ENCODE results near the gene ZCRB1.

ZCRB1 gene

GRCh38 chr12:42326541-42327226, 790 bp upstream of the ZCRB1 start:
- peak in 4 of 6 experiments; percentile 3 to 60 (median 38) for DNase-seq

- no peak for DNase-seq
Observed at GRCh38 chr12:42325326-42325652, 605 bp downstream of the ZCRB1 start.

GRCh38 chr12:42323856-42324255, 2.0 kb downstream of the ZCRB1 start:
- no peak for DNase-seq

- no peak for DNase-seq
Observed at GRCh38 chr12:42322567-42322966, 3.3 kb downstream of the ZCRB1 start.

- no peak for DNase-seq
Observed at GRCh38 chr12:42320796-42321195, 5.1 kb downstream of the ZCRB1 start.

- DNase-seq: no peak
Observed at GRCh38 chr12:42315108-42315507, 10.8 kb downstream of the ZCRB1 start.

GRCh38 chr12:42309996-42310395, 15.9 kb downstream of the ZCRB1 start:
- no peak for DNase-seq

GRCh38 chr12:42308390-42308789, 17.5 kb downstream of the ZCRB1 start:
- DNase-seq: no peak

- no peak for DNase-seq
Observed at GRCh38 chr12:42306297-42306696, 19.6 kb downstream of the ZCRB1 start.

GRCh38 chr12:42299392-42300308, 26.2 kb downstream of the ZCRB1 start:
- DNase-seq: no peak

GRCh38 chr12:42298887-42299286, 27.0 kb downstream of the ZCRB1 start:
- DNase-seq: no peak

- DNase-seq: no peak
Observed at GRCh38 chr12:42296503-42297109, 29.3 kb downstream of the ZCRB1 start.

GRCh38 chr12:42291680-42292079, 34.2 kb downstream of the ZCRB1 start:
- no peak for DNase-seq

- no peak for DNase-seq
Observed at GRCh38 chr12:42288544-42288943, 37.4 kb downstream of the ZCRB1 start.

- no peak for DNase-seq
Observed at GRCh38 chr12:42286741-42287140, 39.2 kb downstream of the ZCRB1 start.

GRCh38 chr12:42285431-42285830, 40.5 kb downstream of the ZCRB1 start:
- DNase-seq: no peak

- DNase-seq: no peak
Observed at GRCh38 chr12:42284876-42285275, 41.0 kb downstream of the ZCRB1 start.

GRCh38 chr12:42284157-42284556, 41.7 kb downstream of the ZCRB1 start:
- no peak for DNase-seq

GRCh38 chr12:42283739-42284138, 42.2 kb downstream of the ZCRB1 start:
- no peak for DNase-seq

GRCh38 chr12:42282294-42282693, 43.6 kb downstream of the ZCRB1 start:
- no peak for DNase-seq

GRCh38 chr12:42281844-42282243, 44.0 kb downstream of the ZCRB1 start:
- no peak for DNase-seq

GRCh38 chr12:42281278-42281677, 44.6 kb downstream of the ZCRB1 start:
- no peak for DNase-seq

GRCh38 chr12:42278128-42278510, 47.8 kb downstream of the ZCRB1 start:
- DNase-seq: no peak

Data from stimulated activated naive CD4-positive, alpha-beta T cell (primary cell).